K562 (cell line): ENCODE results near the gene CAPZA1. TPM values are rescaled to one million over a fixed set of nuclear protein-coding genes. Genes with fewer than 3 reads are reported as not detected.
A peak's percentile ranks its signal among the peaks of the same experiment; 100 is the strongest.

Experiments used
- AFF4 ChIP-seq: sonication (generic); formaldehyde crosslinking; IDR thresholded peaks from 2 replicates; pipeline ENCODE4 v1.8.0; 2023; ENCODE audit warnings: mild to moderate bottlenecking, missing genetic modification reagents
- ARID1B ChIP-seq: fragments of 450-650 bp; IDR thresholded peaks from 2 replicates; pipeline ENCODE4 v1.6.1; 2016; ENCODE audit warnings: antibody characterized with exemption, mild to moderate bottlenecking, inconsistent platforms
- ASH1L ChIP-seq: fragments of 450-650 bp; IDR thresholded peaks from 2 replicates; pipeline ENCODE4 v1.6.1; 2018; ENCODE audit warnings: borderline replicate concordance, mild to moderate bottlenecking, low read depth; ENCODE audit not compliant: partially characterized antibody
- ATF6 ChIP-seq: sonication (generic); formaldehyde crosslinking; IDR thresholded peaks from 2 replicates; pipeline ENCODE4 v1.4.0; 2020; ENCODE audit warnings: mild to moderate bottlenecking, missing genetic modification reagents
- BCOR ChIP-seq: fragments of 450-650 bp; IDR thresholded peaks from 2 replicates; pipeline ENCODE4 v1.6.1; 2016
- CBFA2T3 ChIP-seq: fragments of 450-650 bp; IDR thresholded peaks from 2 replicates; pipeline ENCODE4 v1.6.1; 2017
- FIP1L1 ChIP-seq: fragments of 200-400 bp; formaldehyde crosslinking; IDR thresholded peaks from 2 replicates; pipeline ENCODE4 v1.6.1; 2018; ENCODE audit warnings: mild to moderate bottlenecking, low read depth, low read length; ENCODE audit not compliant: poor library complexity, severe bottlenecking
- HNRNPH1 ChIP-seq: fragments of 200-400 bp; formaldehyde crosslinking; optimal IDR thresholded peaks from 2 replicates; pipeline ENCODE3; 2017; ENCODE audit warnings: low read depth, mild to moderate bottlenecking, low read length, moderate library complexity
- KAT8 ChIP-seq: fragments of 450-650 bp; IDR thresholded peaks from 2 replicates; pipeline ENCODE4 v1.6.1; 2016; ENCODE audit warnings: low read depth, mild to moderate bottlenecking
- MCM3 ChIP-seq: fragments of 450-650 bp; IDR thresholded peaks from 2 replicates; pipeline ENCODE4 v1.6.1; 2016
- NFE2 ChIP-seq: IDR thresholded peaks from 2 replicates; pipeline ENCODE4 v1.6.1; 2014; ENCODE audit warnings: antibody characterized with exemption, low read depth
- NONO ChIP-seq, 2 experiments: fragments of 200-400 bp in 1 of 2; fragments of 450-650 bp in 1 of 2; formaldehyde crosslinking in 1 of 2; IDR thresholded peaks; 2 replicates each; pipeline ENCODE4 v1.6.1; 2017; ENCODE audit warnings: low read depth in 2 of 2, mild to moderate bottlenecking in 2 of 2, moderate library complexity in 2 of 2, low read length in 1 of 2
- PHF20 ChIP-seq: fragments of 450-650 bp; IDR thresholded peaks from 2 replicates; pipeline ENCODE4 v1.6.1; 2018; ENCODE audit not compliant: partially characterized antibody
- TSHZ1 ChIP-seq: fragments of 250-450 bp; sonication (Bioruptor Pico); IDR thresholded peaks from 2 replicates; pipeline ENCODE4 v1.4.0; 2020; ENCODE audit warnings: mild to moderate bottlenecking, moderate library complexity
- ZFX ChIP-seq: sonication (generic); formaldehyde crosslinking; IDR thresholded peaks from 2 replicates; pipeline ENCODE4 v1.8.0; 2022; ENCODE audit warnings: mild to moderate bottlenecking, missing genetic modification reagents, moderate library complexity
- ZNF175 ChIP-seq: fragments of 200-800 bp; sonication (Bioruptor generic); IDR thresholded peaks from 2 replicates; pipeline ENCODE4 v1.6.1; 2016; ENCODE audit warnings: low read depth, mild to moderate bottlenecking, missing genetic modification characterization, missing compliant biosample characterization
- ZNF511 ChIP-seq: sonication (generic); formaldehyde crosslinking; IDR thresholded peaks from 2 replicates; pipeline ENCODE4 v1.8.0; 2022; ENCODE audit warnings: mild to moderate bottlenecking, missing genetic modification reagents
- polyA plus RNA-seq, 8 experiments: library from polyadenylated mRNA; depleted of rRNA in 4 of 8; stranded (reverse) in 5 of 8; unstranded in 3 of 8; fragments of >200 nt; fragmentation: Nextera tagmentation in 2 of 8; fragmentation: Illumina TruSeq in 1 of 8; extraction: Ambion mirVana in 2 of 8; extraction: Trizol in 1 of 8; gene quantifications; 2 replicates each; pipeline versions ENCODE4 v1.2.1 to v1.2.3, GENCODE V29; 2011 to 2014; ENCODE audit warnings: inconsistent platforms in 1 of 8, missing spikeins in 1 of 8
- total RNA-seq, 7 experiments: library from RNA; depleted of rRNA in 6 of 7; stranded (reverse); fragments of >200 nt in 6 of 7; fragmentation: Illumina TruSeq in 2 of 7; extraction: Trizol in 2 of 7; gene quantifications; 2 replicates each; pipeline versions ENCODE4 v1.2.1 to v1.2.3, GENCODE V29; 2011 to 2021; ENCODE audit warnings: low replicate concordance in 1 of 7

Gene CAPZA1
- total and polyA plus RNA-seq, 9 of the 15 experiments (the other 6 are each of a cell fraction or from before 2014, with no cell fraction given) = 237 to 1,020 (median 306) TPM

- peak; percentile 47; the same call in 1 of the 2 replicates for TF ChIP-seq AFF4 (CRISPR knock-in tag)
- TF ChIP-seq ASH1L = peak; percentile 74
- TF ChIP-seq BCOR = no peak
- TF ChIP-seq TSHZ1 = no peak
- TF ChIP-seq KAT8 = peak; percentile 35; the same call in 1 of the 2 replicates
- no peak for TF ChIP-seq MCM3
- peak; percentile 42; the same call in 1 of the 2 replicates for TF ChIP-seq NFE2
- TF ChIP-seq FIP1L1 = peak; percentile 66
- TF ChIP-seq PHF20 = peak; percentile 68
- TF ChIP-seq CBFA2T3 = 0 out of 2 replicates have a peak, but pooled peaks have one; percentile 3
- peak; percentile 88 for TF ChIP-seq ZFX (CRISPR knock-in tag)
- TF ChIP-seq ARID1B = peak; percentile 44
- no peak; the same call in 1 of the 2 replicates for TF ChIP-seq ZNF511 (CRISPR knock-in tag)
- 0 out of 2 replicates have a peak, but pooled peaks have one; percentile 94 for TF ChIP-seq ATF6 (CRISPR knock-in tag)
- no peak for TF ChIP-seq NONO (IDR thresholded peaks at IDR 0.05; ENCODE audit: low read depth in 2 of 2, low read length in 1 of 2)
- no peak; the same call in 1 of the 2 replicates for TF ChIP-seq ZNF175 (CRISPR knock-in tag)
- TF ChIP-seq HNRNPH1 = no peak
These were observed at the start of gene CAPZA1 (continued) for GRCh38 chr1:112619518-112620376.
